SU-DHL-6 (cell line): ENCODE measurements around the gene ASTN1.

Source experiments
- H2AFZ ChIP-seq: fragments of 200-600 bp; sonication (generic); 2 replicates; pipeline ENCODE4 v1.6.1; 2014; ENCODE audit warnings: low read depth, mild to moderate bottlenecking, moderate library complexity, mixed read lengths, antibody characterized with exemption, low read length; ENCODE audit not compliant: severe bottlenecking
- H3F3A ChIP-seq: fragments of 200-600 bp; shearing (Covaris generic); 2 replicates; pipeline ENCODE4 v1.6.0; 2016; ENCODE audit warnings: antibody characterized with exemption, mild to moderate bottlenecking; ENCODE audit not compliant: insufficient read depth
- H3K27ac ChIP-seq: fragments of 200-600 bp; sonication (generic); 2 replicates; pipeline ENCODE4 v1.5.1; 2016; ENCODE audit warnings: low read depth, mild to moderate bottlenecking, low read length, moderate library complexity, mixed read lengths
- H3K27me3 ChIP-seq: fragments of 200-600 bp; sonication (generic), shearing (Covaris generic); 2 replicates; pipeline ENCODE4 v1.6.0; 2014; ENCODE audit warnings: mild to moderate bottlenecking, low read length
- H3K36me3 ChIP-seq: fragments of 200-600 bp; sonication (generic); 2 replicates; pipeline ENCODE4 v1.6.1; 2014; ENCODE audit warnings: mild to moderate bottlenecking, low read length, mixed read lengths
- H3K4me2 ChIP-seq: fragments of 300-600, 200-600 bp; shearing (Covaris generic), sonication (generic); 2 replicates; pipeline ENCODE4 v1.6.0; 2014; ENCODE audit warnings: low read length, low read depth, mild to moderate bottlenecking; ENCODE audit not compliant: poor library complexity, severe bottlenecking
- H3K4me3 ChIP-seq: fragments of 200-600 bp; sonication (generic); 2 replicates; pipeline ENCODE4 v1.5.1; 2014; ENCODE audit warnings: antibody characterized with exemption, low read length, mild to moderate bottlenecking, mixed read lengths; ENCODE audit not compliant: insufficient read depth, poor library complexity, severe bottlenecking
- H3K79me2 ChIP-seq: fragments of 200-600 bp; sonication (generic); 2 replicates; pipeline ENCODE4 v1.6.1; 2014; ENCODE audit warnings: mild to moderate bottlenecking, low read length, moderate library complexity; ENCODE audit not compliant: insufficient read depth
- H3K9ac ChIP-seq: fragments of 200-600 bp; sonication (generic); 2 replicates; pipeline ENCODE4 v1.7.0; 2014; ENCODE audit warnings: mild to moderate bottlenecking, low read length
- H3K9me2 ChIP-seq: fragments of 200-600 bp; sonication (generic); replicated peaks from 2 replicates; pipeline ENCODE4 v1.6.1; 2014; ENCODE audit warnings: low read length; ENCODE audit not compliant: insufficient read depth
- H3K9me3 ChIP-seq: fragments of 200-600 bp; sonication (generic); 2 replicates; pipeline ENCODE4 v1.6.1; 2014; ENCODE audit warnings: low read length, mixed read lengths; ENCODE audit not compliant: insufficient read depth
- H4K20me1 ChIP-seq: fragments of 200-600 bp; sonication (generic); 2 replicates; pipeline ENCODE4 v1.6.1; 2014; ENCODE audit warnings: low read depth, mild to moderate bottlenecking, antibody characterized with exemption, low read length, moderate library complexity, mixed read lengths
- EZH2phosphoT487 ChIP-seq: fragments of 200-600 bp; sonication (generic), shearing (Covaris generic); conservative IDR thresholded peaks from 2 replicates; pipeline ENCODE4 v1.6.1; 2018; ENCODE audit warnings: mild to moderate bottlenecking, antibody characterized with exemption, low read length, moderate library complexity, mixed read lengths
- TF ChIP-seq, protein P1 (sequence below): fragments of 200-600 bp; sonication (generic); IDR thresholded peaks from one replicate; pipeline ENCODE4 v1.5.1; 2017; ENCODE audit warnings: antibody characterized with exemption, mild to moderate bottlenecking, low read length, moderate library complexity; ENCODE audit not compliant: insufficient read depth, poor library complexity, severe bottlenecking

ASTN1 gene

DNA sequence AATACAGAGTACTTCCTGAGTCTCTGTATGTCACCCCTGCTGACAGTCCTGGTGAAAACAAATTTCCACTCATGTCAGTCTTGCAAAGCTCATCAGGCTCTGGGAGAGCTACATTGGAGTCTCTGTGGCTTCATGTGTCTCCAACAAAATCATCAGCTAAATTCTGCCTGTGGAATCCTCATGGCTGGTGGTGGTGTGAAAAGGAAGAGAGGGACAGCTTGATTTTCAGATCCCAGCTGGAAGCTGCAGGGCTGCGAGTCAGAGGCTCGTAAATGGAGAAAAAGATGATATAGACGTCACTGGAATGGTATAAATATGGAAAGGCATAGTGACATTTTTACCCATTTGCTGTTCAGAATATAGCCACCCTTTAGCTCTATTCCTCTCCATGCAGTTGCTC lies 150.2 kb downstream of the ASTN1 start:
- Histone ChIP-seq H3K4me3 (no peak overlapping the region), H3K79me2 (no peaks in the 10 kb centered on the region), H3F3A (no peaks in the 10 kb centered on the region), H3K36me3 (no peaks in the 10 kb centered on the region), H3K27me3 (no peaks in the 10 kb centered on the region), H3K4me2 (no peak overlapping the region), H3K9ac (no peak overlapping the region), H3K9me3 (no peaks in the 10 kb centered on the region), H4K20me1 (no peaks in the 10 kb centered on the region), H3K9me2 (no peaks in the 10 kb centered on the region), H3K27ac (no peak overlapping the region), H2AFZ (no peak overlapping the region)
- TF ChIP-seq, protein P1, sequence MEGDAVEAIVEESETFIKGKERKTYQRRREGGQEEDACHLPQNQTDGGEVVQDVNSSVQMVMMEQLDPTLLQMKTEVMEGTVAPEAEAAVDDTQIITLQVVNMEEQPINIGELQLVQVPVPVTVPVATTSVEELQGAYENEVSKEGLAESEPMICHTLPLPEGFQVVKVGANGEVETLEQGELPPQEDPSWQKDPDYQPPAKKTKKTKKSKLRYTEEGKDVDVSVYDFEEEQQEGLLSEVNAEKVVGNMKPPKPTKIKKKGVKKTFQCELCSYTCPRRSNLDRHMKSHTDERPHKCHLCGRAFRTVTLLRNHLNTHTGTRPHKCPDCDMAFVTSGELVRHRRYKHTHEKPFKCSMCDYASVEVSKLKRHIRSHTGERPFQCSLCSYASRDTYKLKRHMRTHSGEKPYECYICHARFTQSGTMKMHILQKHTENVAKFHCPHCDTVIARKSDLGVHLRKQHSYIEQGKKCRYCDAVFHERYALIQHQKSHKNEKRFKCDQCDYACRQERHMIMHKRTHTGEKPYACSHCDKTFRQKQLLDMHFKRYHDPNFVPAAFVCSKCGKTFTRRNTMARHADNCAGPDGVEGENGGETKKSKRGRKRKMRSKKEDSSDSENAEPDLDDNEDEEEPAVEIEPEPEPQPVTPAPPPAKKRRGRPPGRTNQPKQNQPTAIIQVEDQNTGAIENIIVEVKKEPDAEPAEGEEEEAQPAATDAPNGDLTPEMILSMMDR = no peak
- no peak for TF ChIP-seq EZH2phosphoT487

DNA sequence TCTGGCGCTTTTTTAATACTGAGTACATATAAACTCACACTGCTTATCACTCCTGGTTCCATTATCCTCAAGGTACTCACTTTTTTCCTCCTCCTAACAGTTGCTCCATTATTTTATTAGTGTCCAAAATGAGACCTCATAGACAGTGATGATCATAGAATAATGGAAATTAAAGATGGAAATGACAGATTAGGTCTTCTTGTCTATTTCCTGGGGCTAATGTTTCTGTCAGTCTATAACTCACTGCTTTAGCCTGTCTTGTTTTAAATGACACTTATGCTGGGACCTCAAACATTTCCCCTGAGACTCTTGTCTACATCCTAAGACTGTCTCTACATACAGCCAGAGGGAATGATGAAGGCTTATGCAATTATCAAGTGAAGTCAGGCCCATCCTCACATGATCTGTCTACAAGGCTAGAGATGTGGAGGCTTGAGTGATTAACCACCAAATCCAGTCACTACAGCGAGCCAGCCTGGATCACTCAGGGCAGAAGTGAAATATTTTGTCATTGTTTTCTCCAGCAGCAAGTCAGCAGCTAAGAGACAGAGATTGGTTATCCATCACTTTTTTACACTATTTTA lies 152.1 kb downstream of the ASTN1 start:
- no peaks in the 10 kb centered on the region for H3K9me3 ChIP-seq
- H3K9ac ChIP-seq = no peak overlapping the region
- H3F3A ChIP-seq = no peaks in the 10 kb centered on the region
- no peak overlapping the region for H2AFZ ChIP-seq
- no peaks in the 10 kb centered on the region for H4K20me1 ChIP-seq
- no peaks in the 10 kb centered on the region for H3K9me2 ChIP-seq
- H3K36me3 ChIP-seq = no peaks in the 10 kb centered on the region
- H3K4me2 ChIP-seq = no peak overlapping the region
- TF ChIP-seq, protein P1 = no peak
- TF ChIP-seq EZH2phosphoT487 = no peak
- no peak overlapping the region for H3K4me3 ChIP-seq
- no peaks in the 10 kb centered on the region for H3K79me2 ChIP-seq
- no peaks in the 10 kb centered on the region for H3K27me3 ChIP-seq
- H3K27ac ChIP-seq = no peak overlapping the region

DNA sequence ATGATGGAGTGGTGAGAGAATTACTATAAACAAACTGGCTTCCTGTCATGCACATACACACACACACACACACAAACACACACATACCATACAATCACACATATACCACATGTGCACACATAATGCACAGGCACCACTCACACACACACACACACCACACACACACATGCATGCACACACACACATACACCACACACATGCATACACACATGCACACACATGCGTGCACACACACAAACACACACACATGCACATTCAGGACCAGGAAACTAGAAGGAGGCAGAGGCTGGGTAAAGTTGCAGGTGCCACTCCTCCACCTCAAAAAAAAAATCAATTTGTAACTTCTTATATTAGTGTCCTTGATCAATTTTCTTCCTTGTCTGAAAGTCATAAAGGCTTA lies 153.0 kb downstream of the ASTN1 start:
- Histone ChIP-seq H3K9ac (no peak overlapping the region), H3K4me2 (no peak overlapping the region), H3K27ac (no peak overlapping the region), H3K27me3 (no peaks in the 10 kb centered on the region), H3K79me2 (no peaks in the 10 kb centered on the region), H2AFZ (no peak overlapping the region), H4K20me1 (no peaks in the 10 kb centered on the region), H3K36me3 (no peaks in the 10 kb centered on the region), H3K9me2 (no peaks in the 10 kb centered on the region), H3K9me3 (no peaks in the 10 kb centered on the region), H3F3A (no peaks in the 10 kb centered on the region), H3K4me3 (no peak overlapping the region)
- no peak for TF ChIP-seq EZH2phosphoT487
- TF ChIP-seq, protein P1 = no peak
